ENCODE results near the gene APBB1IP. TPM values are rescaled to one million over a fixed set of nuclear protein-coding genes. Genes with fewer than 3 reads are reported as not detected.
"Not testable (repeated sequence)": the region's sequence is repeated elsewhere in the genome, so short reads cannot be mapped to it uniquely, and the experiment has no call there.

Gene APBB1IP
- total RNA-seq, 1 donor from 2014 or later = 0.48 TPM

DNA sequence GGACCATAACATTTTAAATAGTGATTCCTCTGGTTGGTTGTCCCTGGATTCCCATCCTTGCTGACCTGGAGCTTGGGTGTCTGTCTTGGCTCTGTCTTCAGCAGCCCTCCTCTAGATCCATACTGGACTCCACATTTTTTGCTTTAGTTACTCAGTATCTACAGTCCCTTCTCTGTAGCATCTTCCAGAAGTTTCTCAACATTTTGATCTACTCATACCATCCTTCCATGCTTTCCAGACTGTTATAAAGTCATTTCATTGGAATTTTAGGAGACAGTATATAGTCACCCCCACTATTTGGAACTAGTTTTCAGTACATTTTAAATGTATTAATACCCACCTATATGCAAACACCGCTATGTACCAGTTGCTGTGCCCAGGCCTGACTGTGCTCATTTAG lies 25.8 kb downstream of the APBB1IP start:
- H3K9me3 Mint-ChIP-seq = no peaks in the 10 kb centered on the region
- H3K4me1 Mint-ChIP-seq (ENCODE audit: unreplicated experiment) = no peaks in the 10 kb centered on the region

DNA sequence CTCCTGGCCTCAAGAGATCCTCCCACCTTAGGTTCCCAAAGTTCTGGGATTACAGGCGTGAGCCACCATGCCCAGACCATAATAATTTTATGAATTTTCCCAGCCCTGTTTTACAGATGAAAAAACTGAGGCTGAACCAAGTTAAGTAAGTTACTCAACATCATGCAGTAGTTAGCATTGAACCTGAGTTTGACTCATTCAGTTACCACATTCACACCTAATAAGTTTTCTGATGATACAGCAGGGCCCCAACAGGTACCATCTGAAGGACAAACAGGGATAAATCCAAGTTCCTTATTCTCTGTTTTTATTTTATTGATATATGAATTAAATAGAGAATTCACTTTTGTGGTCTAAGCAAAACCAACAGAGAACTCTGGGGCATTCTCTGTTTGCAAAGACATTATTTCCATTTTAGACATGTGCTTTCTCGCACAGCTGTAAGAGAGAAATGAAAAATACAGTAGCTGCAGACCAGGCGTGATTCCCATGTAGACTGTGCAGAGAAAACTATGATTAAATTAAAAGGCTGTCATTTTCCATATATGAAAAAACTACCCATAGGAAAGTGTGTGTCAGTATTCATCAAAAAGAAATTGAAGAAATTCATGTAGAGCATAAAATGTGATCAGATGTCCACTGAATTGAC lies 26.6 kb downstream of the APBB1IP start:
- no peaks in the 10 kb centered on the region for H3K9me3 Mint-ChIP-seq
- DNase-seq (ENCODE audit: extremely low spot score, unreplicated experiment) = no peak
- no peak overlapping the region for H3K27ac Mint-ChIP-seq
- H3K27me3 Mint-ChIP-seq = no peaks in the 10 kb centered on the region
- no peak overlapping the region for H3K4me3 Mint-ChIP-seq
- H3K4me1 Mint-ChIP-seq (ENCODE audit: unreplicated experiment) = no peaks in the 10 kb centered on the region
- no peaks in the 10 kb centered on the region for H3K36me3 Mint-ChIP-seq
- TF ChIP-seq, protein P1, sequence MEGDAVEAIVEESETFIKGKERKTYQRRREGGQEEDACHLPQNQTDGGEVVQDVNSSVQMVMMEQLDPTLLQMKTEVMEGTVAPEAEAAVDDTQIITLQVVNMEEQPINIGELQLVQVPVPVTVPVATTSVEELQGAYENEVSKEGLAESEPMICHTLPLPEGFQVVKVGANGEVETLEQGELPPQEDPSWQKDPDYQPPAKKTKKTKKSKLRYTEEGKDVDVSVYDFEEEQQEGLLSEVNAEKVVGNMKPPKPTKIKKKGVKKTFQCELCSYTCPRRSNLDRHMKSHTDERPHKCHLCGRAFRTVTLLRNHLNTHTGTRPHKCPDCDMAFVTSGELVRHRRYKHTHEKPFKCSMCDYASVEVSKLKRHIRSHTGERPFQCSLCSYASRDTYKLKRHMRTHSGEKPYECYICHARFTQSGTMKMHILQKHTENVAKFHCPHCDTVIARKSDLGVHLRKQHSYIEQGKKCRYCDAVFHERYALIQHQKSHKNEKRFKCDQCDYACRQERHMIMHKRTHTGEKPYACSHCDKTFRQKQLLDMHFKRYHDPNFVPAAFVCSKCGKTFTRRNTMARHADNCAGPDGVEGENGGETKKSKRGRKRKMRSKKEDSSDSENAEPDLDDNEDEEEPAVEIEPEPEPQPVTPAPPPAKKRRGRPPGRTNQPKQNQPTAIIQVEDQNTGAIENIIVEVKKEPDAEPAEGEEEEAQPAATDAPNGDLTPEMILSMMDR (conservative IDR thresholded peaks at IDR 0.05) = no peak

More for the DNA sequence above, 25.8 kb downstream of the APBB1IP start:
- H3K27me3 Mint-ChIP-seq = no peaks in the 10 kb centered on the region
- no peak overlapping the region for H3K27ac Mint-ChIP-seq
- no peak overlapping the region for H3K4me3 Mint-ChIP-seq
- no peaks in the 10 kb centered on the region for H3K36me3 Mint-ChIP-seq
- TF ChIP-seq, protein P1 (conservative IDR thresholded peaks at IDR 0.05) = no peak
- DNase-seq (ENCODE audit: extremely low spot score, unreplicated experiment) = no peak

DNA sequence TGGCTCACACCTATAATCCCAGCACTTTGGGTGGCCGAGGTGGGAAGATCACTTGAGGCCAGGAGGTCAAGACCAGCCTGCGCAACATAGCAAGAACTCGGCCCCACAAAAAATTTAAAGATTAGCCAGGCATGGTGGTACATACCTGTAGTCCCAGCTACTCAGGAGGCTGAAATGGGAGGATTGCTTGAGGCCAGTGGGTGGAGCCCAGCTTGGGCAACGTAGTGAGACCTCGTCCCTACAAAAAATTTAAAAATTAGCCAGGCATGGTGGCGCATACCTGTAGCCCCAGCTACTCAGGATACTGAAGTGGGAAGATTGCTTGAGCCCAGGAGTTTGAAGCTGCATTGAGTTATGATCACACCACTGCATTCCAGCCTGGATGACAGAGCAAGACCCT lies 28.4 kb downstream of the APBB1IP start:
- H3K36me3 Mint-ChIP-seq; H3K4me3 Mint-ChIP-seq; DNase-seq (ENCODE audit: extremely low spot score, unreplicated experiment); H3K9me3 Mint-ChIP-seq; H3K27me3 Mint-ChIP-seq; H3K27ac Mint-ChIP-seq; H3K4me1 Mint-ChIP-seq (ENCODE audit: unreplicated experiment): not testable (repeated sequence)

DNA sequence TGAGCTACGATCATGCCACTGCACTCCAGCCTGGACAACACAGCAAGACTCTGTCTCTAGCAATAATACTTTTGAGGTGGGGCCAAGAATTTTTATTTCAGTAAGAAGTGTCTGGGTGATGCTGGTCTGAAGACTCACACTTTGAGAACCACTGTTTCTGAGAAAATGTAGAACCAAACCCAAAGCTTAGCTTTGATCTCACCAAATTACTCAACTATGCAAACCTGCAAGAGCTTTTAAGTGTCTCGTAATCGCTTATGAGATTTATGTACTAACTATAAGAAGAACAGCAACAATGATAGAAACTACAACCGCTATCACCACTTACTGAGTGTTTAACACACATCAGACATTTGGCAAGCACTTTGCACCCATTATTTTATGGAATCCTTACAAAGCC lies 29.5 kb downstream of the APBB1IP start:
- Mint-ChIP-seq H3K4me1 (ENCODE audit: unreplicated experiment) (no peaks in the 10 kb centered on the region), H3K36me3 (no peaks in the 10 kb centered on the region), H3K27ac (no peak overlapping the region), H3K27me3 (no peaks in the 10 kb centered on the region), H3K4me3 (no peak overlapping the region), H3K9me3 (no peaks in the 10 kb centered on the region)
- TF ChIP-seq, protein P1 (conservative IDR thresholded peaks at IDR 0.05) = no peak
- DNase-seq (ENCODE audit: extremely low spot score, unreplicated experiment) = no peak

DNA sequence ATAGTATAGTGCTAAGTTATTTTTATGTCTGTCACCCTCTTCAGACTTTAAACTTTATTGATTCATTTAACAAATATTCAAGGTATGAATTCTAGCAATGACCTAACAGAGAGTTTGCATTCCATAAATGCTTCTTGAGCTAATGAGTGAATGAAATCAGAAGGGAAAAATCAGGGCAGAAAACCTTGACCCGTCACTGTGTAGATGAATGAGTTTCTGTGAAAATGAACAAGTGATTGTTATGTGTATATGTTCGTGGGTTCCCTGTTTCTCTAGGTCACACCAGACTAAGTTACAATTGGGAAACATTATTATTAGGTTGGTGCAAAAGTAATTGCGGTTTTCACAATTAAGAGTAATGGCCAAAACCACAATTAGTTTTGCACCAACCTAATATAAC lies 30.1 kb downstream of the APBB1IP start:
- Mint-ChIP-seq H3K27me3 (no peaks in the 10 kb centered on the region), H3K4me1 (ENCODE audit: unreplicated experiment) (no peaks in the 10 kb centered on the region), H3K27ac (no peak overlapping the region), H3K36me3 (no peaks in the 10 kb centered on the region), H3K9me3 (no peaks in the 10 kb centered on the region), H3K4me3 (no peak overlapping the region)
- DNase-seq (ENCODE audit: extremely low spot score, unreplicated experiment) = no peak
- TF ChIP-seq, protein P1 (conservative IDR thresholded peaks at IDR 0.05) = no peak

DNA sequence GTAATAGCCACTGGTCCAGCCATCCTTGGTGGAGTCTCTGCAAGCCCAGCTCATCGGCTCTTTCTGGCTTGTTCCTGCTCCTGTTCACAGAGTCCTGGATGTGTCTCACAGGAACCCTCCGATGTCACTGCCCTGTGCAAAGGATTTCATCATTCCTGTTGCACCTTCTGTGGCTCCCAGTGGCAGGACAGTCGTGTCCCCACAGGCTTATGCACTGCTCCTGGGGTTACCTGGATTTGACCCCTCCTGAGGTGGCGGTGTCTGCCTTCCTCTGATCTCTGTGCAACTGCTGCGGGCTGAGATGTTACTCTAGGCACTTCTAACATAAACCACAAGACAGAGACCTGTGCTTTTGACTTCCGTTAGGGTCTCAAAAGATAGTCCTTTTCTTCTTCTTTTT lies 30.6 kb downstream of the APBB1IP start:
- no peak overlapping the region for H3K4me3 Mint-ChIP-seq
- TF ChIP-seq, protein P1 (conservative IDR thresholded peaks at IDR 0.05) = no peak
- no peaks in the 10 kb centered on the region for H3K9me3 Mint-ChIP-seq
- H3K36me3 Mint-ChIP-seq = no peaks in the 10 kb centered on the region
- no peak overlapping the region for H3K27ac Mint-ChIP-seq
- no peak for DNase-seq (ENCODE audit: extremely low spot score, unreplicated experiment)
- no peaks in the 10 kb centered on the region for H3K4me1 Mint-ChIP-seq (ENCODE audit: unreplicated experiment)
- H3K27me3 Mint-ChIP-seq = no peaks in the 10 kb centered on the region
